HL-60 (cell line): Measurements from ENCODE around the gene TSEN34.

Experiments used
- DNase-seq, 2 experiments: peaks; one replicate each; pipeline ENCODE4 v3.0.0-alpha.2; 2010 to 2020; ENCODE audit warnings: low read depth in 1 of 2, low spot score in 1 of 2
- H3K27ac ChIP-seq: fragments of 250-450 bp; sonication (Bioruptor Pico); replicated peaks from 2 replicates; pipeline ENCODE4 v1.5.1; 2020; ENCODE audit warnings: mild to moderate bottlenecking, moderate library complexity
- H3K27me3 ChIP-seq: fragments of 250-450 bp; sonication (Bioruptor Pico); 2 replicates; pipeline ENCODE4 v1.5.1; 2021; ENCODE audit warnings: mild to moderate bottlenecking, moderate library complexity; ENCODE audit not compliant: insufficient read depth, poor library complexity, severe bottlenecking
- H3K4me3 ChIP-seq: replicated peaks from 2 replicates; pipeline ENCODE4 v1.5.1; 2011; ENCODE audit warnings: mild to moderate bottlenecking, control low read depth, low read length; ENCODE audit not compliant: insufficient read depth
- GABPA ChIP-seq: IDR thresholded peaks from 2 replicates; pipeline ENCODE4 v1.6.1; 2012; ENCODE audit warnings: low read depth
- POLR2AphosphoS5 ChIP-seq: IDR thresholded peaks from 2 replicates; pipeline ENCODE4 v1.6.1; 2012; ENCODE audit warnings: low read depth
- SPI1 ChIP-seq: IDR thresholded peaks from 2 replicates; pipeline ENCODE4 v1.6.1; 2012; ENCODE audit warnings: low read depth, mild to moderate bottlenecking, borderline replicate concordance
- TF ChIP-seq, protein P1 (sequence below): IDR thresholded peaks from 2 replicates; pipeline ENCODE4 v1.6.1; 2012; ENCODE audit warnings: low read depth; ENCODE audit not compliant: insufficient replicate concordance
- TF ChIP-seq, protein P2 (sequence below): IDR thresholded peaks from one replicate; pipeline ENCODE4 v1.5.1; 2011; ENCODE audit warnings: low read length, control low read depth, inconsistent platforms; ENCODE audit not compliant: insufficient read depth

TSEN34 gene

DNA sequence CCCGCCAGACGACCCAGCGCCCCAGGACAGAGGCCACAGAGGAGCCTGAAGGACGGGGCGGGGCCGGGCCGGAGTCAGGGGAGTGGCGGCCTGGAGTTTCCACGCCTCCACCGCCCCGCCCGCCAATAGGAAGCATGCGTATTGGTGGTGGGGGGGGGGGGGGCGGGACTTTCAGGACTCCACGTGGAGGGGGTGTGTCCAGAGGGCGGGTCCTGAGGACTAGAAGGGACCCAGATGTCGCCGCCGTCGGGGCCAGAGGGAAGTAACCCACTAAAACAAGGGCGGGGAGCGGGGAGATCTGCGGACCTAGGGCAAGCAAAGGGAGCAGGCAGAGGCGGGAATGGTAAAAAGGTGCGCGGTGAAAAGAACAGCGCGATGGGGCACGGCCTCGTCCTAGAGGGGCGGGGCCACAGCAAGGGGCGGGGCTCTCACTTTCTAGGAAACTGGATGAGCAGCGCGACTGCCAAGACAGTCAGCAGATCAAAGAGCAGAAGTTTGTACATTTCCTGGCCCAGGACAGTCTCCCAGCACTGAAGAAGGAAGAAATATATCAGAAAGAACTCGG, 28.8 kb upstream of the TSEN34 start:
- Histone ChIP-seq H3K27ac (0 out of 2 replicates have a peak overlapping the region, but pooled peaks have one; percentile 13), H3K4me3 (peak overlapping the region; percentile 50)
- peak; percentile 94 to 95 for DNase-seq

DNA sequence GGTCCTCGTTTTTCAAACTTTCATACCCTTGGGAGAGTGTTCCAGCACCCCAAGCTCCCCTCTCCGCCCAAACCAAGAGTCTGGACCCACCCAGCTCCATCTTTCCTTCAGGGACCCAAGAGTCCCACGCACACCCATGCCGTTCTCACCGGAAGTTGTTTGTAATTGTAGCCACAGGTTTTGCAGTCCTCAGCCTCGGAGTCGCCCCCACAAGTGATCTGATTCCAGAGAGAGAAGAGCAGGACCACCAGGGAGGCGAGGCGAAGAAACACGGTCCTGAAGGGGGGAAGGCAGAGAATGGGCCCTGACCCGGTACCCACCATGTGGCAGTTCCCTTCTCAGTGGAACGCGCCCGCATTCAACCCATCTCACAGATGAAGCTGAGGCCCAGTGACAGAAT, 28.2 kb upstream of the TSEN34 start:
- Histone ChIP-seq H3K27me3 (peaks cover 2% of the 10 kb centered on the region), H3K4me3 (peak overlapping the region; percentile 50), H3K27ac (0 out of 2 replicates have a peak overlapping the region, but pooled peaks have one; percentile 13)
- no peak for DNase-seq
- TF ChIP-seq, protein P1, sequence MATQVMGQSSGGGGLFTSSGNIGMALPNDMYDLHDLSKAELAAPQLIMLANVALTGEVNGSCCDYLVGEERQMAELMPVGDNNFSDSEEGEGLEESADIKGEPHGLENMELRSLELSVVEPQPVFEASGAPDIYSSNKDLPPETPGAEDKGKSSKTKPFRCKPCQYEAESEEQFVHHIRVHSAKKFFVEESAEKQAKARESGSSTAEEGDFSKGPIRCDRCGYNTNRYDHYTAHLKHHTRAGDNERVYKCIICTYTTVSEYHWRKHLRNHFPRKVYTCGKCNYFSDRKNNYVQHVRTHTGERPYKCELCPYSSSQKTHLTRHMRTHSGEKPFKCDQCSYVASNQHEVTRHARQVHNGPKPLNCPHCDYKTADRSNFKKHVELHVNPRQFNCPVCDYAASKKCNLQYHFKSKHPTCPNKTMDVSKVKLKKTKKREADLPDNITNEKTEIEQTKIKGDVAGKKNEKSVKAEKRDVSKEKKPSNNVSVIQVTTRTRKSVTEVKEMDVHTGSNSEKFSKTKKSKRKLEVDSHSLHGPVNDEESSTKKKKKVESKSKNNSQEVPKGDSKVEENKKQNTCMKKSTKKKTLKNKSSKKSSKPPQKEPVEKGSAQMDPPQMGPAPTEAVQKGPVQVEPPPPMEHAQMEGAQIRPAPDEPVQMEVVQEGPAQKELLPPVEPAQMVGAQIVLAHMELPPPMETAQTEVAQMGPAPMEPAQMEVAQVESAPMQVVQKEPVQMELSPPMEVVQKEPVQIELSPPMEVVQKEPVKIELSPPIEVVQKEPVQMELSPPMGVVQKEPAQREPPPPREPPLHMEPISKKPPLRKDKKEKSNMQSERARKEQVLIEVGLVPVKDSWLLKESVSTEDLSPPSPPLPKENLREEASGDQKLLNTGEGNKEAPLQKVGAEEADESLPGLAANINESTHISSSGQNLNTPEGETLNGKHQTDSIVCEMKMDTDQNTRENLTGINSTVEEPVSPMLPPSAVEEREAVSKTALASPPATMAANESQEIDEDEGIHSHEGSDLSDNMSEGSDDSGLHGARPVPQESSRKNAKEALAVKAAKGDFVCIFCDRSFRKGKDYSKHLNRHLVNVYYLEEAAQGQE = no peak
- no peak for TF ChIP-seq GABPA
- TF ChIP-seq POLR2AphosphoS5 = no peak
- TF ChIP-seq, protein P2, sequence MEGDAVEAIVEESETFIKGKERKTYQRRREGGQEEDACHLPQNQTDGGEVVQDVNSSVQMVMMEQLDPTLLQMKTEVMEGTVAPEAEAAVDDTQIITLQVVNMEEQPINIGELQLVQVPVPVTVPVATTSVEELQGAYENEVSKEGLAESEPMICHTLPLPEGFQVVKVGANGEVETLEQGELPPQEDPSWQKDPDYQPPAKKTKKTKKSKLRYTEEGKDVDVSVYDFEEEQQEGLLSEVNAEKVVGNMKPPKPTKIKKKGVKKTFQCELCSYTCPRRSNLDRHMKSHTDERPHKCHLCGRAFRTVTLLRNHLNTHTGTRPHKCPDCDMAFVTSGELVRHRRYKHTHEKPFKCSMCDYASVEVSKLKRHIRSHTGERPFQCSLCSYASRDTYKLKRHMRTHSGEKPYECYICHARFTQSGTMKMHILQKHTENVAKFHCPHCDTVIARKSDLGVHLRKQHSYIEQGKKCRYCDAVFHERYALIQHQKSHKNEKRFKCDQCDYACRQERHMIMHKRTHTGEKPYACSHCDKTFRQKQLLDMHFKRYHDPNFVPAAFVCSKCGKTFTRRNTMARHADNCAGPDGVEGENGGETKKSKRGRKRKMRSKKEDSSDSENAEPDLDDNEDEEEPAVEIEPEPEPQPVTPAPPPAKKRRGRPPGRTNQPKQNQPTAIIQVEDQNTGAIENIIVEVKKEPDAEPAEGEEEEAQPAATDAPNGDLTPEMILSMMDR = no peak

More for the DNA sequence above, 28.8 kb upstream of the TSEN34 start:
- TF ChIP-seq SPI1 (no peak), POLR2AphosphoS5 (peak; percentile 30; the same call in 1 of the 2 replicates)
- peaks cover 2% of the 10 kb centered on the region for H3K27me3 ChIP-seq

DNA sequence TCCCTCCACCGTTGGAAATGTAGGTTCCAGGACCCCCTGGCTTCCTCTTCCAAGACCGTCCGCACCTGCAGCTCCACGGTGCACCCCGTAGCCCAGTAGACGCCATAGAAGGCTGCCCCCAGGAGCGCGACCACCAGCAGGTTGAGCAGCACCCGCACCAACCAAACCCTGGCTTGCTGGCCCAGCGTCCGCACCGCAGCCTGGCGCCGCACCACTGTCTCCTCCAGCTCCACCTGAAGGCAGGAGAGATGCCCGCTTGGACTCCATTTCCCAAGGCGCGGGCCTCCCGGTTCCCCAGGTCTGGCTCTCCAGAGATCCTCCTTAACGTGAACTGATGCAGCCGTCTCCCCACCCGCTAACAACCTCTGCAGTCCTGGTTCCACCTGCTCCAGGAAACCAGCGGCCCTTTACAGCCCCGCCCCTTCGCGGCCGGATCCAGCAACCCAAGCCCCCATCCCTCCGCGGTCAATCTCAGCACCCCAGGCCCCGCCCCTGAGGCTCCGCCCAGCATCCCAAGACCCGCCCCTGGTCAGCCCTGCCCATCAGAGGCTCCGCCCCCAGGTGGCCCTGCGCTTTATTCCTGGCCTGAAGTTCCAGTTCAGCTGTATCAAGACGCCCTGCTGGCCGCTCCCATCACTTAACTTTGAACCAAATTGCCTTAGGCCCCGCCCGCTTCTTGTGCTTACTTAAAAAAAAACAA, 26.6 kb upstream of the TSEN34 start:
- H3K4me3 ChIP-seq = no peak overlapping the region
- no peak for TF ChIP-seq SPI1
- TF ChIP-seq, protein P2 = no peak
- no peak for TF ChIP-seq GABPA
- TF ChIP-seq, protein P1 = no peak
- no peak for TF ChIP-seq POLR2AphosphoS5
- peak in 1 of 2 experiments; percentile 17 for DNase-seq
- H3K27ac ChIP-seq = no peak overlapping the region
- peaks cover 2% of the 10 kb centered on the region for H3K27me3 ChIP-seq

DNA sequence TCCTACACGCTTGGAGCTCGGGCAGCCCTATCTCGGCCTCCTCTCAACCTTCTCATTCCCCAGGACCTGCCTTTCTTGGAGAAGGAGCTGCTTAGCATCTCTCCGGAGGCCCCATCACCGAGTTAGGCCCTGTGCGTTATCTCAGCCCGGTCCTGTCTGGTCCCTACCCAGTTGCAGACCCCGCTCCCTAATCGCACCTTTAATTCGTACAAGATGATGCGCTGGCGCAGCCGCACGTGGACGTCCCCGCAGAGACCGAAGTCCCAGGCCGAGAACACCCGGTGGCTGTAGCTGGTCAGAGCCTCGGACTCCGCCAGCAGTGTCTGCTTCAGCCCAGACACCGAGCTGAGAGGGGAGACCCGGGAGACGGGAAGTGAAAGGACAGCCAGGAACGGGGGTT, 25.9 kb upstream of the TSEN34 start:
- Histone ChIP-seq H3K27me3 (peaks cover 2% of the 10 kb centered on the region), H3K27ac (no peak overlapping the region), H3K4me3 (no peak overlapping the region)
- TF ChIP-seq POLR2AphosphoS5 = no peak
- TF ChIP-seq, protein P1 = no peak
- TF ChIP-seq, protein P2 = no peak
- TF ChIP-seq GABPA = no peak
- TF ChIP-seq SPI1 = no peak
- no peak for DNase-seq
